HuH-7 (cell line): Measurements from ENCODE around the gene CD63.

Experiments used
- DNase-seq: peaks from one replicate; pipeline ENCODE4 v3.0.0; 2011; ENCODE audit warnings: low spot score

Gene CD63

GRCh38 chr12:55739025-55739378 lies 10.2 kb upstream of the CD63 start:
- DNase-seq = no peak

DNA sequence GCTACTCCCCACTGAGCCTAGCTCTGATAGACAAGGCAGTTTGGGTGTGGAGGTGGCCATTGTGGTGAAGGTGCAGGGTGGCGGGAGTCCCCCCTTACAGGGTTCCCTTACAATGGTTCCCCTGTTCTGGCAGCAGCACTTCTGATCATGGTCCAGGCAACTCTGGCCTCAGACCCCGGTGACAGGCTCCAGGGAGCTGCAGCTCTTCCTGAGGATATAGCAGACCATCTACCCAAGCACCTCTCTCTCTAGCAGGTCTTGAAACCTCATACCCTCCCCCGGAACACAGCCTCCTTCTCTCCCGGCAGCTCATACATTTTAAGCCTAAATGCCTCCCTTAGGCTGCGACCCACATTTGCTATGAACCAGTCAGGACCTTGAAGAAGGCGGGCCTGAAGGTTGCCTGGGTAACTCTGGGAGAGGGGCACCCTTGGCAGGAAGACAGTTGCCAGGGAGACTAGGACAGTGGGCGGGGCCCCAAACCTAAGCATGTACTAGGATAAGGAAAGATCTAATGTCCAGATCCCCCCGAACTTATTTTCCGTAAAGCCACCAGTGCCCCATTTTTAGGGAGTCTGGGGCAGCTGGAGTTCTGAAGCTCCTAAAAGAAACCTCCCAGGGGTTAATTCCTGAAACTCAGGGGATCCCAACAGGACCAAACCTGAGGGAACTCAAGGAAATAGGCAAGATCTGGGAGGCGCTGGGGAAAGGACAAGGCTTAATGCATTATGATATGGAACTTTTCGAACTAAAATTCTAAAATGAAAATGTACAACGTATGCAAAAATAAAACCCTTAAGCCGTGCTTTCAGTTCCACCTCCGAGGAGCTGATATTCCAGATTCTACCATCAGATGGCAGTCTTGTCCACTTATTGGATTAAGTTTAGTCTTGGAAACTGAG lies 9.6 kb upstream of the CD63 start:
- peak; percentile 57 for DNase-seq

DNA sequence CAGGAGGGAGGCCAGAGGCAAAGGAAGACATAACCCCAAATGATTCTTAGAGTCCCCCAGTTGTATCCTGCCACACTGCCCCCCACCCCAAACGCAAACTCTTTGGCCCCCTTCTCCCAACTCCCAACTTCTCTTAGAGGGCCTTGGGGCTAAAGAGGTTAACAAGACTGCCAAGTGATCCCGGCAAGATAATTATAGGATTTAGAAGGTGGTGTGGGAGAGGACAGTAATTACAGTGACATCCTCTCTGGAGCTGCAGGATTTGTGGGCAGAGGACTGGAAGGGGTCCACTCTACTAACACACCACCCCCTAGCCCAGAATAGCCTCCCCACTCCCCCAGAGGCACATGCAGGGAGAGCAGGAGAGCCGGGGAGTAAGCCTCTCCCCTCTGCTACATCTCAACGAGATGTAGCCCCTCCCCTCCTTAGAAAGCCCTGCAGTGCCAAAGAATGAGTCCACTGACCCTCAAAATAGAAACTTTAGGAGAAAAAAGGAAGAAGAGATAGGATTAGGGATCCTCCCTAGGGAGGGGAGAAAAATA lies 8.8 kb upstream of the CD63 start:
- no peak for DNase-seq

GRCh38 chr12:55736780-55737580 lies 8.2 kb upstream of the CD63 start:
- peak; percentile 86 for DNase-seq

- DNase-seq = no peak
These were observed 7.3 kb upstream of the CD63 start for GRCh38 chr12:55736076-55736475.

DNA sequence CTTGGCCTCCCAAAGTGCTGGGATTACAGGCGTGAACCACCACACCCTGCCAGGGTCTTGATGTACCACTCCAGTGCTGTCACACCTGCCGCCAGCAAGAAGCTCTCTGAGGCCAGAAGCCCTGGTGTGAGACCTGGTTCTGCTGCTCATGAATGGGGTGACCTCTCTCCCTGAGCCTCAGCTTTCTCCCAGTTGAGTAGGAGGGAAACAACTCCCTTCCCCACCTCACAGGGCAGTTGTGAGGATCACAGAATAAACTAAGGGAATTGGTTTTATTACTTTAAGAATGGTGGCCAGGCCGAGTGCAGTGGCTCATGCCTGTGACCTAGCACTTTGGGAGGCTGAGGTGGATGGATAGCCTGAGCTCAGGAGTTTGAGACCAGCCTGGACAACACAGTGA lies 5.8 kb upstream of the CD63 start:
- no peak for DNase-seq

DNA sequence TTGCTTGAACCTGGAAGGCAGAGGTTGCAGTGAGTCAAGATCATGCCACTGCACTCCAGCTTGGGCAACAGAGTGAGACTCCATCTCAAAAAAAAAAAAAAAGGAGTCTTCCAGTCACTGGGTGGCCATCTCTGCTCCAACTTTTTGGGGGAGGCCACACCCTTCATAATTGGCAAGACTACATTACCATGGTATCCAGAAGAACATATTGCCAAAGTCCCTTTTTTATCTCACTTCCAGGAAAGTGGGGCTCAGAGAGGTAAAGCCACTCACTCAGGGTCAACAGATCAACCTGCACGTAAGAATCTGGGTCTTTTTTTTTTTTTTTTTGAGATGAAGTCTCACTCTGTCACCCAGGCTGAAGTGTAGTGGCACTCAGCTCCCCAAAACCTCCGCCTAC lies 5.0 kb upstream of the CD63 start:
- no peak for DNase-seq

DNA sequence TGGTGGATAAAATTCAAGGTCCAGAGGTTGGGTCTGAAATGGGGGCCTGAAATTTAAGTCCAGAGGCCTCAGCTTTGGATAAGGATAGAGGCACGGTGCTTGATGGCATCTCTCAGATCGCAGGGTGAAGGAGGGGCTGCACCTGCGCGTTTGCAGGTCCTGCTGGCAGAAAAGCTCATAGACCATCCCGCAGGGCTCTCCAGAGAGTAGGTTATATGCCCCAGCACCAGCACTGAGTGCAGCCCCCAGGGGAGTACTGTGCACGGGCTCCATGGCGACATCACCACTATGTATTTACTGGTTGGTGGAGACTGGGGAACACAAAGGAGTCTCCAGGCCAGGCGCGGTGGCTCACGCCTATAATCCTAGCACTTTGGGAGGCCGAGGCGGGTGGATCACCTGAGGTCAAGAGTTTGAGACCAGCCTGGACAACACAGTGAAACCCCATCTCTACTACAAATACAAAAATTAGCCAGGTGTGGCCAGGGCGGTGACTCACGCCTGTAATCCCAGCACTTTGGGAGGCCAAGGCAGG lies 4.3 kb upstream of the CD63 start:
- no peak for DNase-seq

GRCh38 chr12:55732288-55732687 lies 3.5 kb upstream of the CD63 start:
- no peak for DNase-seq

DNA sequence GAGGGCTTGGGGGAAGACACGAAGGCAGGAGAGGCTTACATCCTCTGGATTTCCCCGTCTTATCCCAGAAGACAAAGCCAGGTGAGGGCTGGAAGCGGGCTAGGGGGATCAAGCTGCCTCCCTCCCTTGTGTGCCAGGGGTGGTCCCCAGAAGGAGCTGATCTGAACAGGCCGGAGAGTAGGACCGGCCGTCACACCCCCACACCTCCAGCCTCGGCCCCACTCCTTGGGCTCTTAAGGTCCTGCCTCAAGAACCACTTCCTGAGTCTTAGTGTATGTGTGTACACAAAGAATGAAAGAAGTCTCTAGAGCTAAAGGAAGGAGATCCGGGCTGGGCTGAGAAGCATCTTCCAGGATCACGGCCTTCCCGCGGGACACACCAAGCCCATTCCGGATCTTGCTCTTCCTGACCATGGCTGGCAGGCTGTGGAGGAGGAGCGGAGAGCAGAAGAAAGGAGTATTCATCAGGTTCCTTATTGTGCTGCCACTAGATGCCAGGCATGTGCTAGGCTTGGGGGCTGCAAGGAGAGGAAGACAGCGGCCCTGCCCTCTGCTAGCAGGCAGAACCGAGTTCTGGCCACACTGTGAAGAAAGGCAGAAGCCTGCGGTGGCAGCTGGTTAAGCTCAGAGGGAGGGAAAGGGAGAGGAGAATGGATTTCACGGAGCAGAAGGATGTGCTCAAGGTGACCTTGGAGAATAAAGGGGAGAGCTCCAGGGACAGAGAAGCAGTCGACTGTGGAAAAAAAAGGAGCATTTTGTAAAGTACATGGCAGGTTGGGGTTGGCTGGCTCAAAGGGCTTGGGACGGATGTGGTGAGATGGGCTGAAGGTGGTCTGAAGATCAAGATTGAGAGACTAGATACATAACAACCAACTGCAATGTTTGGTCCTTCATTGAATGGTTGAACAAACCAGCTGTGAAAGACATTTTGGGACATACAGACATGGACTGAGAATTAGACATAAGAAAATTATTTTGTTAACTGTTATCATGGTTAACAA lies 1.3 kb upstream of the CD63 start:
- no peak for DNase-seq

DNA sequence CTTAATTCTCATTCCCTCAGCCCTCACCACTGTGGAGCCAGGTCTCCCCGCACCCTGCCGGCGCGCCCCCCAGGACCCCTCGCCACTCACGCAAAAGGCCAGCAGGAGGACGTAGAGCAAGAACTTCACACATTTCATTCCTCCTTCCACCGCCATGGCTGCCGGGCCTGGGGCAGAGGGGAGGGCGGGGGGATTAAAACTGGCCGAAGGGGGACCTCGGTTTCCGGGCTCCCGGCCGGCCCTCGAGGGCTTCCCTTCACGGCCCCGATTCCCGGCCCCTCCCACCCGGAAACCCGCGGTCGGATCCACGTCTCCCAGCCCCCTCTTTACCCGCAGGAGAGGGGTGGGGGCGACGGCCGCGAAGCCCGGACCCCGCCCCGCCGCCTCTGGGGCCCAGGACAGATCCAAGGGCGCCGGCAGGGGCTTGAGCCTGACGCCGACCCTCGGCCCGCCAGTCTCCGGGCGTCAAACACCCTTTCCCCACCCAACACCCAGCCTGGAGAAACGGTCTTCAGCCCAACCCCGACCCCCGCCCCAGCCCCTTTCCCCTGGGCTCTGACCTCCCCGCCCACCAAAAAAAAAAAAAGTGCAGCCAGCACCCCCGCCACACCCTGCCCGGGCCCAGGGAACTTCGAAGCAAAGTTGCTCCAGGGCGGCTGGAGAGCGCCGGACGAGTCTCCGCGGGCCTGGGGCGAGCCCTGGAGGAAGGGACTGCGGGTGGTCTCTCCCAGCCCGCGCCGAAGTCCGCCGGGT lies 447 bp downstream of the CD63 start:
- DNase-seq = no peak

DNA sequence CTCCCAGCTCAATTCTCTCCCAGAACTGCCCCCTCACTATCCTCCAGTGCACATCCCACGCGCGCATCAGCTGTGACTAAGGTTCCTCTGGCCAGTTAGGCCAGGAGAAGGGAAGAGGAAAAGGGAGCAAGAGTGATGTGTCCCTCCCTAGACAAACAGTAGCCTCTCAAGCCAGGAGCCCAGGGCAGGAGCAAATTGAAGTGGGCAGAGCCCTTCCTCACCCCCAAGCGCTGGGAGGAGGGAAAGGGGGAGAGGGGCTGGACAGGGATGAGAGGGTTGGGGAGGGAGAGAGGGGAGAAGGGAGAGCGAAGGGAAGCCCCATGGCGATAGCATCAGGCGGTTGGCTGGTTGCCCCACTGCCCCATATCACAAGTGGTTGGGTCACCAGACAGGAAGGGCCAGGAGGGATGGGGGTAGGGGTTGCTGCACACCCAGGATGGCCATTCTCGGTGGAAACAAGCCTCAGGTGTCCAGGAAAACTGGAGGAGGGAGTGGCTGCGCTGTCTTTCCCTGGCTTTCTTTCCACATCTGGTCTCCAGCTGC lies 1.1 kb downstream of the CD63 start:
- DNase-seq = no peak

DNA sequence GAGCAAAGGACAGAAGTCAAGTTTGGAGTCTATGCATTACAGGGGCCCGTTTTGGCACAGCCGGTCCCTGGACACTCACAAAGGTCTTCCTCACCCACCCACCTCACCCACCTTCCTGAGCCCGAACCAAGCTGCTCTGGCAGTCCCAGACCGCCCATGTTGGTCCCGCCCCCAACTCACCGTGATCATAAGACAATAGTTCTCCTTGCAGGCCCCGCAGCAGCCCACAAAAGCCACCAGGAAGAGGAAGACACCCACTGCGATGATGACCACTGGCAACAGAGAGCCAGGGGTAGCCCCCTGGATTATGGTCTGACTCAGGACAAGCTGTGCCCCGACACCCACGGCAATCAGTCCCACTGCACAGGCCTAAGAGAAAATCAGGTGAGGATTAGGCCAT lies 1.8 kb downstream of the CD63 start:
- DNase-seq = no peak

DNA sequence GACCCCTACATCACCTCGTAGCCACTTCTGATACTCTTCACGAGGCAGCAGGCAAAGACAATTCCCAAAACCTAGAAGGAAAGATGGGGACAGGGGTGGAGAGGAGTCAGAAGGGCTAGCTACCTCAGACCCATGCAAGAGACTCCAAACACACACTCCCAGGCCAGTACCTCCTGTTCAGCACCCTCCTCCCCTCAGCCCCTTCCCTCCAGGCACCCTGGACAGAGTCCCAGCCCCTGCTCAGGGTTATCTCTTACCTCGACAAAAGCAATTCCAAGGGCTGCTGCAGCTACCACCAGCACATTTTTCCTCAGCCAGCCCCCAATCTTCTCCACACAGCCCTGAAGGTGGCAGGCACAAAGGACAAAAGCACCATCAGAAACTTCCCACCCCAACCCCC lies 3.3 kb downstream of the CD63 start:
- no peak for DNase-seq

GRCh38 chr12:55724940-55725309 lies 3.9 kb downstream of the CD63 start:
- no peak for DNase-seq

DNA sequence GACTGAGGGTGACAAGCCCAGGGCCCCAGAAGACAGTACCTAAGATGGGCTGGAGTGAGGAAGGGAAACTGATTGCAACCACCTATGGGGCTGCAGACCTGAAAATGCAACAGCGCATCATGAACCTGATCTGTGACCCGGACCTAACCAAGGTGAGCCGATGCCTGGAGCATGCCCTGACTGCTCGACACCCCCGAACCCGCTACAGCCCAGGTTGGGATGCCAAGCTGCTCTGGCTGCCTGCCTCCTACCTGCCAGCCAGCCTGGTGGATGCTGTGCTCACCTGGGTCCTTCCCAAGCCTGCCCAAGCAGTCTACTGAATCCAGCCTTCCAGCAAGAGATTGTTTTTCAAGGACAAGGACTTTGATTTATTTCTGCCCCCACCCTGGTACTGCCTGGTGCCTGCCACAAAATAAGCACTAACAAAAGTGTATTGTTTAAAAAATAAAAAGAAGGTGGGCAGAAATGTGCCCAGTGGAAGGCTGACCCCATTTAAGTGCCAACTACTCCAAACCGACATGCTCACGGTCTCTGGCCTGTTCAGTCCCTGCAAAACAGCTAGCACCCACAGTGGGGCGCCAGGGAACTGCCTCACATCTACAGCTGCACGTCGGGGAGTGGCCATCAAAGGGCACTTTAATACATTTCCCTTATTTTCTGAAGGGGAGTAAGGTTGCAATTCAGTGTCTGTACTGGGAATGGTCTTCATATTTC lies 4.4 kb downstream of the CD63 start:
- peak; percentile 77 for DNase-seq

DNA sequence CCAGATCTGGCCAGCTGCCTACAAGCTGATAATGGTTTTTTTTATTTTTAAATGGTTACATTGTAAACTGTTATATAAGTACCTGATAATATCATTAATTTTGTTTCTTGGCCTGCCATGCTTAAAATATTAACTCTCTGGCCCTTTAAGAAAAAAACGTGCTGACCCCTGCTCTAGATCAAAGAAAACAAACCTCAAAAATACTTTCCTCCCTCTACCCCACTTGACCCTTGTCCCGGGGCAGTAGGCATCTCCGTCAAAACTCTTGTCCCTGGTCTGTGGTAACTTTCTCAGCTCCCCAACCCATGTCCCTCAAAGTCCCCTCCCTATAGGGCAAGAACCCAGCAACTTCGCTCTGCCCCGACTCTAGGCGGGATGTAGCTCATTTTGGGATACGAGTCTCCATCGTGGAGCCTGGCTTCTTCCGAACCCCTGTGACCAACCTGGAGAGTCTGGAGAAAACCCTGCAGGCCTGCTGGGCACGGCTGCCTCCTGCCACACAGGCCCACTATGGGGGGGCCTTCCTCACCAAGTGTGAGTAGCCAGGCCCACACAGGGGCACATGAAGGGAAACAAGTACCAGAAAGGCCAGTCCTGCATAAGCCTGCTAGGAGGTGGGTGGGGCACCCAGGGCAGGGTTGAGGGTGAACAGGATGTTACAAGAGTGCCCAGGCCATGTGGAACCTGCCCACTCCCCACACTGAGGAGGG lies 5.1 kb downstream of the CD63 start:
- DNase-seq = no peak

DNA sequence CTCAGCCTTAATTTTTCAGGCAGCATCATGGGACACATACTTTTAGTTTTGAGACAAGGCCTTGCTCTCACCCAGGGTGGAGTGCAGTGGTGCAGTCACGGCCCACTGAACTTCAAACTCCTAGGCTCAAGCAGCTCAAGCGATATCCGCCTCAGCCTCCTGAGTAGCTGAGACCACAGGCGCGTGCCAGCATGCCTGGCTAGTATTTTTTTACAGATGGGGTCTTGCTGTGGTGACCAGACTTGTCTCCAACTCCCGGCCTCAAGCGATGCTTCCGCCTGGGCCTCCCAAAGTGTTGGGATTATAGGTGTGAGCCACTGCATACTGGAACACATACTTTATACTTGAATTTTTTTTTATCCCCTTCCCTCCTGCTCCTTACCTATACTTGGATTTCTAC lies 5.9 kb downstream of the CD63 start:
- no peak for DNase-seq

- no peak for DNase-seq
These were observed 7.1 kb downstream of the CD63 start for GRCh38 chr12:55721601-55722213.
